UCSD-AML1 (cell line): ENCODE measurements around the gene WDR27.
"Not testable (repeated sequence)": the region's sequence is repeated elsewhere in the genome, so short reads cannot be mapped to it uniquely, and the experiment has no call there.

ENCODE experiments used
- DNase-seq: peaks from one replicate; lab custom pipeline; 2025; ENCODE audit not compliant: unreplicated experiment; lab: John Stamatoyannopoulos, UW

WDR27 gene

DNA sequence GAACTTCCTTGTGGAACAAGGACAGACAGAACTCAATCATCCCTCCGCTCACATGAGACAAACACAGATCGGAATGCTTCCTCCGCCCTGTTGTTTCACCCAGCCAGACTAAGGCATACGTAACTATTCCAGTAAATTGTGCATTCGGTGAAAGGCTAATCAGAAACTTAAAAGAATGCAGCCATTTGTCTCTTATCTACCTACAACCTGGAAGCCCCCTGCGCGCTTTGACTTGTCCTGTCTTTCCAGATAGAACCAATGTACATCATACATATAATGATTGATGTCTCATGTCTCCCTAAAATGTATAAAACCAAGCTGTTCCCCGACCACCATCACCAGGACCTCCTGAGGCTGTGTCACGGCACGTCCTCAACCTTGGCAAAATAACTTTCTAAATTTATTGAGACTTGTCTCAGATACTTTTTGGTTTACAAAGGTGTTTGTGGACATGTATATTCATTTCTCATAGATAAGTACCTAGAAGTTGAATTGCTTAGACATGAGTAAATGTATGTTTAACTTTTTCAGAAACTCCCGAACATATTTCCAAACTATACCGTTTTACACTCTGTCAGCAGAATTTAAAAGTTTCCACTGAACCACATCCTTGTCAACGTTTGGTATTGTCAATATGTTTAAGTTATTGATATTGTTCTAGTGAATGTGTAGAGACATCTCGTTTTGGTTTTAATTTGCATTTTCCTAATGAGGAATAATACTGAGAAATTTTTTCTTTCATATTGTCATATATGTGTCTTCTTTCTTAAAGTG, 250.6 kb downstream of the WDR27 start:
- no peak for DNase-seq

DNA sequence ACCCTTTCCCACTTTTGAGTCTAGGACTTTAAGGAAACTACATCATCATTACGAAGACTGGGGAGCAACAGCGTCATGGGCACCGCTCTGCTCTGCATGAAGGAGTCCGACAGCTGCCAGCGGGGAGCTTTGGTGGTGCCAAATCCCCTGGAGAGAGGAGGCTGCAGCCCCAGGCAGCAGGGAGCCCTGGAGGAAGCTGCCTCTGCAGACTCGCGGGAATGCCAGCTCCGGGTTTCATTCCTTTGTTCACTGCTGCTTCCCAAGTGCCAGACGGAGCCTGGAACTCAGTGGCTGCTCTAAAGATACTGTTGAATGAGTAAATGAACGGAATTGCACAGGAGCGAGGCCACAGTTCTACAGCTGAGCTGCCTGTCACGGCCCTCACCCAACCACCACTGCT, 251.7 kb downstream of the WDR27 start:
- DNase-seq = no peak

DNA sequence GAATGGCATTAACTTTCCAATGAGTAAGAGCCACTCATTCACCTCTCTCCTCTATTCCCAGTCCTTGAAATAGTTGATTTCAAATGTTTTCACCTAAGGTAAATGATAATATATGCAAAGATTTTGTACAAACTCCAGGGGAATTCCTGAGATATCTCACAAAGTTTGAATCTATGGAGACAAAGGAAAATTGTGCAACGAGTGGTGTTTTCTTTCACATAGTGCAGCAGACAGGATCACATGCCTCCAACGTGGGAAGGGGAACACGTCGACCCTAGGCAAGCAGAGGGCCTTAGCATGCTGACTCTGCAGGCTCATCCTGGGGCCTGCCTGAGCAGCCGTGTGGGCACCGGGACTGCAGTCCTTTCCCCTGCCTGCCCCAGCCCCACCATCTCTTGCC, 252.6 kb downstream of the WDR27 start:
- no peak for DNase-seq

DNA sequence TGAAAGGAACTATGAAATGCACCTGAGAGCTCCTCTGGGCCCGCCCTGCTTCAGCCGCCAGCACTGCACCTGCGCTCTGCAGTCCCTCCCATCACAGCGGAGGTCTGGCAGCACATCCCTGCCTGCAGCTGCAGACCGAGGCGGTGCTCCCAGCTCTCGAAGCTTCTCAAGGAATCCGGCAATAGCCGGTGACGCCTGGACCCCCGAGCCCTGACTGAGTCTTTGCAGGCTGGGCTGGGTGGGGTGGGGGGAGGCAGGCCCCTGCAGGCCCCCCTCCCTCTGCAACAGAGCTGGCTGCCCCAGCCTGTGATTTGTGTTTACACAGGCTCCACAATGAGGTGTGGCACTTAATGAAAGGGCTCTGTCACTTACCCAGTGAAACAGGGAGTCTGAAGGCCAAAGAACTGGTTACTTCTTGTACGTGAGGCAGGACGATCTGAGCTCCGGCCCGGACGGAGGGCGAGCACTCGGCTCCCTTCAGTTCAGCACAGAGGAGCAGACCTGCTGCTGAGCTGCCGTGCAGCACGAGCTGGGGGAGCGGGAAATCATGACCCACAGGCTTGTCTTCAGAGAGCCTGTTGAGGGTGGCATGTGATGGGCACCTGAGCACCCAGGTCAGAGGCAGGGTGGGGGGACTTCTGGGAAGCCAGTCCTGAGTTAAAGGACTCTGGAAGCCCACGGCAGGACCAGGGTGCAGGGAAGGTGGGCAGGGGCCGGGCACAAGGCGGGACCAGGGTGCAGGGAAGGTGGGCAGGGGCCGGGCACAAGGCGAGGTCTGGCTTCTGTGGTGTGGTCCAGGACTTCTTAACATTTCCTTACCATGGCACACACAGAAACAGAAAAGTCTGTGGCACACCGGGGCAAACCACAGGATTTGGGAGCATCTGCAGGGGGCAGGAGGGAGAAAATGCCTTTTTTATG, 255.9 kb downstream of the WDR27 start:
- DNase-seq = no peak

DNA sequence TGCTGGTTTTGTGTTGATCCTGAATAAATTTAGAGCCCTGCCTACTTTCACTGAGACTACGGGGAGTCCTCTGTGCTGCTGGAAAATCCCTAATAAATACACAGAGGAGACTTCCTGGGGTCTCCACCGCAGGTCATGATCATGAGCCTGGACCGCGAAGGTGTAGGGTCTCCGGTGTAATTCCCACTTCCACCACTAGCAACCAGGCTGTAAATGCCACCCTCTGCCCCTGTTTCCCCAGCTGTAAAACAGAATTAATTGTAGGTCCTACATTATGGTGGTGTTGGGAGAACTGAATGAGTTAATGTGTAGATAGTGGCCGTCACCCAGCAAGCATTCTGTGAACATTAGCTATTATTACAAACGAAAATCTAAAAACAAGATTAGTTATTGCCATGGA, 256.6 kb downstream of the WDR27 start:
- DNase-seq = no peak

DNA sequence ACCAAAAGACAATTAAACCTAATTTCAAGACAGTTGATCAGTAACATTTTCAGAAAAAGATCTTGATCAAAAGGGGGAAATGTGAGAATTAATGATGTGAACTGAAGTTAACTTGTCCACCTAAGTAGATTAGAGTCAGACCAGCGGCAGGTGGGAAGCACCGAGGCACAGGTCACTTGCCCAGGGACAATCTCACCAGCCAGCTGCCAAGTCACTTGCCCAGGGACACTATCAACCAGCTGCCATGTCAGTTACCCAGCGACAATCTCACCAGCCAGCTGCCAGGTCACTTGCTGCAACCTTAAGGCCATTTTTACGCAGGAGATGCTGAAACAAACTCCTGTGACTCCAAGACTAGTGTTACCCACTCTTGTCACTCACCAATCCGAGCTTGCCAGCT, 260.5 kb downstream of the WDR27 start:
- no peak for DNase-seq

DNA sequence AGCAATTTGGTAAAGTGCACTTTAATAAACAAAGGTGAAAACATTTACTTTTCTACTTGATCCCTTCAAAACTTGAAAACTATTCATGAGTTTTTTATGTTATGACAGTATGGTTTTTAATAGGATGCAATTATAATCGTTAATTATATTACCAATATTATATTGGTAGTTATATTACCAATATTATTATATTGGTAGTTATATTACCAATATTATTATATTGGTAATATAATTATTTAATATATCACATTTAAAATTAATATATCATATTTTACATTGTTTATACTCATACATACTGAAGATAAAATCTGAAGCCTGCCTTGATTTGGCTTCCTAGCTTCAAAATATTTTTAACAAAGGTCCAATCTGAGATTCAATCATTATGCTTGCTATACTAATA, 262.1 kb downstream of the WDR27 start:
- no peak for DNase-seq

DNA sequence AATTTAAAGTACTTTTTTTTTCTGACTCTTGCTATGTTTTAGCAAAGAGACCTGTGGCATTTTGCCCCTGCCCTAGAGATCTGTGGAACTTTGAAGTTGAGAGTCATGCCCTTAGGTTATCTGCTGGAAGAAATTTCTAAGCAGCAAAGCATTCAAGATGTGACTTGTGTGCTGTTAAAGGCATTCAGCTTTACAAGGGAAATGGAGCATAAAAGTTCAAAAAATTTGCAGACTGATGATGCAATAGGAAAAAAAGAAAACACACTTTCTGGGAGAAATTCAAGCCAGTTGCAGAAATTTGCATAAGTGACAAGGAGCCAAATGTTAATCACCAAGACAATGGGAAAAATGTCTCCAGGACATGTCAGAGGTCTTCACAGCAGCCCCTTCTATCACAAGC, 267.3 kb downstream of the WDR27 start:
- not testable (repeated sequence) for DNase-seq

DNA sequence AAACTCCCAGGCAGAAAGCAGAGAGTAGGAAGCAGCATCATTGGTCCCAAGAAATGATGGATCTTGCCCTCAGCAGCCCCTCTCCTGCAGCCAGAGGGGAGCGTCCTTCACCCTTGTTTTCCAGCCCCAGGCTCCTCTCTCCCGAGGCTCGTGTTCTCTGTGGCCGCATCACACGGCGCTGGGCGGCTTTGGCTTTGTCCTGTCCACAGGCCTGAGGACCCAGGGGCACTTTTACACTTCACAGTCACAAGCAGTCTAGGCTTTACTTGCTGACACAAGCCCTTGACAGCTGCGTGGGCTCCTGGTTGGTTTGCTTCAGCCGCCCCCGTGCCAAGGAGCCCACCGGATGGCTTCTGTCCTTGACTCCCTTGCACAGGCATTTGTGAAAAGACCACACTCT, 272.8 kb downstream of the WDR27 start:
- DNase-seq = no peak

DNA sequence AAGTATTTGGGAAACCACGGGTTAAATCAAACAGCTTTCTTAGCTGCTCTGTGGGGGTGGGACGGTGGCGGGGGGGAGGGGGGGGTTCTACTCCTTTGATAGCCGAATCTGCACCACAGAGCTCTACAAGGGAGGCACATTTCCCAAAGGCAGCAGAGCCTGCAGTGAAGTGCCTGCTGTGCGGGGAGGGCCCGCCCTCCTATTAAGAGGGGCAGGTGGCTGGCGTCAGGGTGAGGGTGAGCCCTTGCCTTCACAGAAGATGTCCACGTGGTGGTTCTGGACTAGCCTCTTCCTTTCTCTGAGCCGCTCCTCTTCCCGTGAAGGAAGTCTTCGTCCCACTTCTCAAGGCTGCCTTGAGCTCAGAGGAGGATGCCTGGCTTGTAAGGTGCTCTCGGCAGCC, 273.3 kb downstream of the WDR27 start:
- no peak for DNase-seq

DNA sequence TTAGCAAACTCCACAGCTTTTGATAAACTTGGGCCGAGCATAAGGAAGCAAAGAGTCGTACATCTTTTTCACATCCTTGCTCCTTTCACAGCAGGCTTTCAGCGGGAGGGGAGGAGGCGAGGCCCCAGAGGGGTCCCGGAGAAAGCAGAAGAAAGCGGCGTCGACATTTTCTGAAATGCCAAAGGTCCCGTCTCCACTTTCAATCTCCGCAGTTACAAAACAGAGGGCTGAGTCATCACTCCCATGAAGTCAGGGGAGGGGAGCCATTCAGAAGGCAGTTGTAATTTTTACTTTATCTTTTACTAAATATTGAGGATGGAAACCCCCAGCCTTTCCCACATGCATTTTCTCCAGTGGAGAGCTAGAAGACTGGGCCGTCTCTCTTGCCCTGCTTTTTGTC, 274.0 kb downstream of the WDR27 start:
- no peak for DNase-seq

DNA sequence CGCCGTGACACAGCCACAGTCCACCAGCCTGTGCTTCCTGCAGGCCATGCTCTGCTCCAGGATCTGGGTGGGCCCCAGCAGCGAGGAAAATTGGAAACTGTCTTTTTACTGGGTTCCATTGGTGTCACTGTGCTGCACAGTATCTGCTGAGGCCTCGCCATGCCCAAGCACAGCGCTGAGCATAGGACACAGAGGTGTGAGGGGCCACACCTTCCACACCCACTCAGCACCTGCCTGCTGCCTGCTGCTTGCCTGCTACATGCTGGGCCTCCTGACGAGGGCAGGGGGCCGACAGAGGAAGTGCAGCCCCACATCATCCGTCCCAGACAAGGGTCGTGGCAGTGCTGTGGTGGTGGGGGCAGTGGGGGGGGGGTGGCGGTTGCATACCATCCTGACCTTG, 275.2 kb downstream of the WDR27 start:
- DNase-seq = no peak

DNA sequence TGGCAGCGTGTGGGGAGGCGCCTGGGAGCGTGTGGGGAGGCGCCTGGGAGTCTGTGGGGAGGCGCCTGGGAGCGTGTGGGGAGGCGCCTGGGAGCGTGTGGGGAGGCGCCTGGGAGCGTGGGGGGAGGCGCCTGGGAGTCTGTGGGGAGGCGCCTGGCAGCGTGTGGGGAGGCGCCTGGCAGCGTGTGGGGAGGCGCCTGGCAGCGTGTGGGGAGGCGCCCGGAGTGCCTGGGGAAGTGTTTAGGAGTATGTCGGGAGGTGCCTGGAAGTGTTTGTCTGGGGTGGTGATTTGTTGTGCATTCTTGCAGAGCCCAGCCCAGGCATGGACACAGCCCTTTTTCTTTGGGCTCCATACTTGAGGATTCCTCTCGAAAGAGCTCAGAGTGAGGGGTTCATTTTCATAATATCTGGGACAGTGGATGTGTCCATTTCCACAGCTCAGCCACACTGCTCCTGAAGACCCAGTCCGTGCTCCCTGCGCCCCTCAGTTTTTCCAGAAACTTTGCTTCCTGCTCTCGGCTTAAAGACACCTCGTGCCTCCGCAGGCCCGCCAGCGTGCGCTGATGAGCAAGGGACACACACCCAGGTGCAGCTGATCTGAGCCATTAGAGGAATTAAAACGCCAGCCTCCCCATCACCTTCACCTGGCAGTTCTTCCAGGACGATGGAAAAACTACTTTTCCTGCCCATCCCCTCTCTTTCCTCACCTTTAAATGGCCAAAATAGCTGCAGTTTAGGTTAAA, 276.0 kb downstream of the WDR27 start:
- no peak for DNase-seq

DNA sequence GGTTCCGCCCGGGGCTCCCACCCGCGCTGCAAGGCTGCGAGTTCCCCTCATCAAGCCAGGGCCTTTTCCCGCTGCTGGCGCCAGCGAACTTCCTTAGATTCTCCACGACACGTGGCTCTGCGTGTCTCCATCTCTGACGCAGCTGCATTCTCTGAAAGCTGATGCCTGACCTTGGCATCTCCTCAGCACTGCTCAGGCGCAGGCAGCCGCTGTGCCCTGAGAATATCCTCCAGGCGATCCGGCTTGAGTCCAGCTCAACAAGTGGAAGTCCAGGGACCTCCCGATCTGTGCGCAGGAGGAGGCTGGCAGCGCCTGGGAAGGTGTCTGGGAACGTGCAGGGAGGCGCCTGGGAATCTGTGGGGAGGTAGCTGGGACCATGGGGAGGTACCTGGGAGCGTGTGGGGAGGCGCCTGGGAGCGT, 277.0 kb downstream of the WDR27 start:
- DNase-seq = no peak

DNA sequence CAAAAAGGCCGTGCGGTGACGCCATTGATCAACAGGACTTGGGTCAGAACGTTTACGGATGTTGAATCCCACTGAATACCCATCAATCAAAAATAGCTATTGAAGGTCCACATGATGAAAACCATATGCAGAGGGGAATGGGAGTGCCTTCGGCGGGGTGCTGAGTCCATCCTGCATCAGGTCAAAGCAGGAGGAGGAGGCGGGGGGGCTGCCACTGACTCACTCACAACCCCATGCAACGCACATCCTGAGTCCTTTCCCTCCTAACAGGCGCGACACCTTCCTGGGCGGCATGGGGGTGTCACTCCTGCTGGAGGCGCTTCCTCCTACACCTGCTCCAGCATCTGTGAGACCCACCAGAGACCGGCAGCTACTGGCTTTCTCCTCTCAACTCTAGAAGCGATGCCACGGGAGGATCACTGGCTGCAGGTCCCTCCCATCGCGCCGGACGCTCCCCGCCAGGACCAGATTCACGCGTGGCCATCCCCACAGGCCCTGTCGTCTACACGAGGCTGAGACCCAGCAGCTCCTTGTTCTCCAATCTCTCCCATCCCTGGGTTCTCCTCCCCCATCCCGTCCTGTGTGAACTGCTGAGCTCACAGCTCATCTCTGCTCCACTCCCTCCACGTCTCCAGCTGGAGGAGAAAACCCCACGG, 277.6 kb downstream of the WDR27 start:
- DNase-seq = no peak

DNA sequence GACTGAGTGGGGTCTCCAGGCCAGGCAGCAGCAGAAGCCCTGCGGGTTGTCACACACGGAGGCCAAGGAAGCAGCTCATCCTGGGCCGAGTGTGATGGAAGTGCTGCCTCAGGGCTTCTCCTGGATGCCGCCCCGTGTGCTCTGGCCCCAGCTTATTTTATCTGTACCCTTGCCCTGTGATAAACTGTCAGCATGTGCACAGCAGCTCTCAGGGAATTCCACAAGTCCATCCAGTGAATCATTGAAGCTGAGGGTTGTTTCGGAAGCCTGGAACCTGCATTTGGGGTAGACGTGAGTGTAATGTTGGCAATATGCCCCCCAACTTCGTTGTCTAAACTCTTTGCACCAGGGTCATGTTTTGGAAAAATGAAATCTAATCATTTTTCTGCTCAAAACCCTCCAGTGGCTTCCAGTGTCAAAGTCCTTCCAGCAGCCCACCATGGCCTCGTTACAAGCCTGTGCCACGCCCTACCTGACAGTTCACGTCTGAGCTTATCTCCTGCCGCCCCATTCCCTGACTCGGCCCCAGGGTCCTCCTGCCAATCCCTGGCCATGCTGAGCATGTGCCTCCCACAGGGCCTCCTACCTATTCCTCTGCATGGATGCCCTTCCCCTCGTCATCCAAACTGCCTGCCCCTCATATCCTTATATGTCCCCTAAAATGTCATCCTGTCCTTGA, 280.1 kb downstream of the WDR27 start:
- no peak for DNase-seq

DNA sequence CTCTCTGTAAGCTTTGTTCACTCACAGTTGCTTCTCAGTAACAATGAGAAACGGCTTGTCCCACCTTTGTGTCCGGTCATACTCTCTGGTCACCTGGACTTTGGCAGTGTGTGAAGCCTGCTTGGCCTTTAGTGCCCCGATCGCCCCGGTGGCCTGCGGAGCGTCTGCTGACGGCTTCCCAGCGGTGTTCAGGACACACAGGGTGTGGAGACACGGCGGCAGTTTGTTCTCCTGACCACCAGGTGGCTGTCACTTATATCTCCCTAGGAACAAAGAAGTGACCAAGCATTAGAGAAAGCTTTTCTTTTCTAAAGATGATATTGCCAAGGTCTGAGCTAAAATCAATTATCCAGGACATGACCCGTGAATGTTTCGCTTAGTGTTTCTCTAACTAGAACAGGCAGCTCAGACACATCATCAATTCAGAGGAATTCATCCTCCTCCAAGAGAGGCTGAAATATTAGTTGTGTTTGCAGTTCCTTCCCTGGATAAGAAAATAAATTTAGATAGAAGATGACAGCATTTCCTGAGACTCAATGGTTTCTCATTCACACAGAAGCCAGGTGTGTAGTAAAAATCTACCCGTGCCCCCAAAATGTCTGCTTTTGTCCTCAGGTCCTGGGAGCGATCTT, 280.8 kb downstream of the WDR27 start:
- DNase-seq = no peak

DNA sequence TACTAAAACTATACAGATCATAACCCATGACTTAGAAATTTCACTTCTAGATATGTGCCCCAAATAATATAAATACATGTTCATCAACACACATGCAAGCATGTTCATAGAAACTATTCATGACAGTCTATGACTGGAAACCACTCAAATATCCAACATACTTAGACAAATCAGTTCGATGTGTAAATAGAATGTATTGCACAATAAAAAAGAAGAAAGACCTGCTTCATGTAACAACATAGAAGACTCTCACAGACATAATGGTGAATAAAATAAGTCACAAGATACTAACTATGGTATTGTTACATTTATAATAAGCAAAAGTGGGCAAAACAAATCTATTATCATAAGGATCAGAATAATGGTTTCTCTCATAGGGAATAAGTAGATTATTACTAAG, 284.7 kb downstream of the WDR27 start:
- DNase-seq = no peak

DNA sequence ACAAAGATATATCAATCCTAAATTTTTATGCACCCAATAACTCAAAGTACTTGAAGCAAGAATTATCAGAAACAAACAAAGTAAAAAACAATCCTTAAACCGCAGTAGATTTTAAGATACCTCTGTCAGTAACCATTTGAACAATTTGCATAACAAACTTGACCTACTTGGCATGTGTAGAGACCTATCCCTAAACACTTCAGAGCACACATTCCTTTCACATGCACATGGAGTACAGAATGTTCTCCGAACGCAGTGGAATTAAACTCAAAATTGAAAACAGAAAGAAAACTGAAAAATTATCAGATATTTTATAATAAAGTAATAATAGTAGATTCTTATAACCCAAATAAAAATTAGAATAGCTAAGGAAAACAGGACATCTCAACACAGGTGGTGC, 285.6 kb downstream of the WDR27 start:
- DNase-seq = no peak

DNA sequence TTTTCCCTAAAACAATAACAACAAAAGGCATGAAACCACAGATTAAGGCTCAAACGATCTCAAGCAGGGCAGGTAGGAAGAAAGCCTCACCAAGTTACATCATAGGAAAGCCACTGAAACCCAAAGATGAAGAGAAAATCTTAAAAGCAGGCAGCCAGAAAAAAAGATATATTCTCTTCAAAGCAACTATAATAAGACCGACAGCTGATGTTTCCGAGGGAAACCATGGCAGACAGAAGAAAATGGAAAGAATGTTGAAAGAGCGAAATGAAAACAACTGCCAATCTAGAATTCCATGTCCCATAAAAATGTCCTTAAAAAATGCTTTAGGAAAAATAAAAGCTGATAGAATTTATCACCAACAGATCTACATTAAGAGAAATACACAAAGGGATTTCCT, 286.6 kb downstream of the WDR27 start:
- DNase-seq = no peak
